HepG2 (cell line): ENCODE results near the gene NPC2. TPM values are rescaled to one million over a fixed set of nuclear protein-coding genes. Genes with fewer than 3 reads are reported as not detected.

Experiments
- ADNP ChIP-seq: sonication (generic); formaldehyde crosslinking; IDR thresholded peaks from 2 replicates; pipeline ENCODE4 v1.4.0; 2020; ENCODE audit warnings: missing genetic modification reagents
- BORCS8-MEF2B ChIP-seq: sonication (generic); formaldehyde crosslinking; IDR thresholded peaks from 2 replicates; pipeline ENCODE4 v1.8.0; 2022; ENCODE audit warnings: mild to moderate bottlenecking, missing genetic modification reagents
- CEBPZ ChIP-seq: IDR thresholded peaks from 2 replicates; pipeline ENCODE4 v1.6.1; 2012; ENCODE audit warnings: low read length, improper control_type of control experiment
- HHEX ChIP-seq: IDR thresholded peaks from 2 replicates; pipeline ENCODE4 v1.6.1; 2016; ENCODE audit warnings: control low read depth
- HMGXB4 ChIP-seq, 2 experiments: sonication (generic) in 1 of 2; formaldehyde crosslinking in 1 of 2; IDR thresholded peaks; 2 replicates each; pipeline versions ENCODE4 v1.4.0 to v1.6.1; 2018 to 2020; ENCODE audit warnings: missing genetic modification reagents in 2 of 2, borderline replicate concordance in 1 of 2, low read depth in 1 of 2, mild to moderate bottlenecking in 1 of 2, missing biosample characterization in 1 of 2
- KDM6A ChIP-seq: IDR thresholded peaks from 2 replicates; pipeline ENCODE4 v1.6.1; 2016; ENCODE audit warnings: low read depth
- LCORL ChIP-seq, 2 experiments: fragments of 450-650 bp in 1 of 2; sonication (generic) in 1 of 2; formaldehyde crosslinking in 1 of 2; IDR thresholded peaks; 2 replicates each; pipeline versions ENCODE4 v1.5.0 to v1.6.1; 2017 to 2020; ENCODE audit warnings: antibody characterized with exemption in 1 of 2, missing genetic modification reagents in 1 of 2
- REST ChIP-seq, 2 experiments: IDR thresholded peaks; 2 replicates each; pipeline ENCODE4 v1.6.1; 2011 to 2012; ENCODE audit warnings: low read length in 2 of 2, borderline replicate concordance in 1 of 2, low read depth in 1 of 2, mild to moderate bottlenecking in 1 of 2, moderate library complexity in 1 of 2
- RXRB ChIP-seq: IDR thresholded peaks from 2 replicates; pipeline ENCODE4 v1.6.1; 2016; ENCODE audit warnings: borderline replicate concordance, missing genetic modification reagents, missing compliant biosample characterization
- SALL1 ChIP-seq: sonication (generic); formaldehyde crosslinking; IDR thresholded peaks from 2 replicates; pipeline ENCODE4 v1.8.0; 2022; ENCODE audit warnings: mild to moderate bottlenecking, missing genetic modification reagents
- SIX4 ChIP-seq: sonication (generic); formaldehyde crosslinking; IDR thresholded peaks from 2 replicates; pipeline ENCODE4 v1.4.0; 2020; ENCODE audit warnings: missing genetic modification reagents
- SKI ChIP-seq: fragments of 450-650 bp; IDR thresholded peaks from one replicate; pipeline ENCODE4 v1.6.1; 2018; ENCODE audit warnings: mild to moderate bottlenecking; ENCODE audit not compliant: partially characterized antibody
- SMAD9 ChIP-seq: sonication (generic); formaldehyde crosslinking; IDR thresholded peaks from 2 replicates; pipeline ENCODE4 v1.5.1; 2020; ENCODE audit warnings: mild to moderate bottlenecking, missing genetic modification reagents
- TEAD3 ChIP-seq: optimal IDR thresholded peaks from 2 replicates; pipeline ENCODE3; 2016; ENCODE audit warnings: borderline replicate concordance
- ZBTB38 ChIP-seq: sonication (generic); formaldehyde crosslinking; IDR thresholded peaks from 2 replicates; pipeline ENCODE4 v1.5.1; 2020; ENCODE audit warnings: mild to moderate bottlenecking, missing genetic modification reagents
- ZFAT ChIP-seq: sonication (generic); formaldehyde crosslinking; conservative IDR thresholded peaks from 2 replicates; pipeline ENCODE4 v1.8.1; 2023; ENCODE audit warnings: missing genetic modification reagents, inconsistent platforms
- ZKSCAN8 ChIP-seq: IDR thresholded peaks from 2 replicates; pipeline ENCODE4 v1.6.1; 2016; ENCODE audit warnings: borderline replicate concordance, missing genetic modification reagents, missing compliant biosample characterization
- ZNF260 ChIP-seq: sonication (generic); formaldehyde crosslinking; IDR thresholded peaks from 2 replicates; pipeline ENCODE4 v1.4.0; 2020; ENCODE audit warnings: missing genetic modification reagents, low read depth, mild to moderate bottlenecking, borderline replicate concordance
- polyA plus RNA-seq, 8 experiments: library from polyadenylated mRNA; depleted of rRNA in 3 of 8; stranded (reverse) in 7 of 8; unstranded in 1 of 8; fragments of >200 nt; fragmentation: Illumina TruSeq in 4 of 8; extraction: Trizol in 4 of 8; gene quantifications; 2 replicates each; pipeline versions ENCODE4 v1.2.1 to v1.2.3, GENCODE V29; 2011 to 2016; ENCODE audit warnings: low read depth in 4 of 8, missing spikeins in 1 of 8, mixed read lengths in 1 of 8; ENCODE audit not compliant: insufficient read depth in 1 of 8
- total RNA-seq, 5 experiments: library from RNA; depleted of rRNA; stranded (reverse); fragments of >200 nt; fragmentation: Illumina TruSeq; extraction: Trizol; gene quantifications; 2 replicates each; pipeline ENCODE4 v1.2.3, GENCODE V29; 2016; ENCODE audit warnings: low read depth in 1 of 5
- TF ChIP-seq, protein P1 (sequence below): sonication (generic); formaldehyde crosslinking; IDR thresholded peaks from 2 replicates; pipeline ENCODE4 v1.8.1; 2023; ENCODE audit warnings: missing genetic modification reagents, inconsistent platforms, borderline replicate concordance

Gene NPC2
- total and polyA plus RNA-seq, 2 of the 13 experiments (the other 11 are each of a cell fraction or from before 2014, with no cell fraction given) = 132 to 164 TPM

GRCh38 chr14:74492776-74493342 is at the start of gene NPC2 (continued):
- TF ChIP-seq CEBPZ (no peak), SMAD9 (CRISPR knock-in tag) (no peak), SALL1 (CRISPR knock-in tag) (peak; percentile 53), KDM6A (no peak), ZFAT (CRISPR knock-in tag) (no peak), ZKSCAN8 (CRISPR knock-in tag) (no peak), SKI (peak; percentile 51), RXRB (CRISPR knock-in tag) (no peak), ZBTB38 (CRISPR knock-in tag) (peak; percentile 46; the same call in 1 of the 2 replicates), TEAD3 (CRISPR knock-in tag) (peak; percentile 57), LCORL (IDR thresholded peaks at IDR 0.05) (no peak), LCORL (CRISPR knock-in tag; IDR thresholded peaks at IDR 0.05) (0 out of 2 replicates have a peak, but pooled peaks have one; percentile 53), BORCS8-MEF2B (CRISPR knock-in tag) (0 out of 2 replicates have a peak, but pooled peaks have one; percentile 32), SIX4 (no peak; the same call in 1 of the 2 replicates), REST (IDR thresholded peaks at IDR 0.05; ENCODE audit: borderline replicate concordance in 1 of 2, low read depth in 1 of 2, low read length in 2 of 2) (no peak), ADNP (CRISPR knock-in tag) (no peak), HMGXB4 (CRISPR knock-in tag; IDR thresholded peaks at IDR 0.05; ENCODE audit: borderline replicate concordance in 1 of 2, low read depth in 1 of 2) (no peak), HHEX (no peak), ZNF260 (CRISPR knock-in tag) (no peak)
- TF ChIP-seq, protein P1, sequence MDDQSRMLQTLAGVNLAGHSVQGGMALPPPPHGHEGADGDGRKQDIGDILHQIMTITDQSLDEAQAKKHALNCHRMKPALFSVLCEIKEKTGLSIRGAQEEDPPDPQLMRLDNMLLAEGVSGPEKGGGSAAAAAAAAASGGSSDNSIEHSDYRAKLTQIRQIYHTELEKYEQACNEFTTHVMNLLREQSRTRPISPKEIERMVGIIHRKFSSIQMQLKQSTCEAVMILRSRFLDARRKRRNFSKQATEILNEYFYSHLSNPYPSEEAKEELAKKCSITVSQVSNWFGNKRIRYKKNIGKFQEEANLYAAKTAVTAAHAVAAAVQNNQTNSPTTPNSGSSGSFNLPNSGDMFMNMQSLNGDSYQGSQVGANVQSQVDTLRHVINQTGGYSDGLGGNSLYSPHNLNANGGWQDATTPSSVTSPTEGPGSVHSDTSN (CRISPR knock-in tag) = no peak
